ENCODE results near the gene PSMF1. TPM values are rescaled to one million over a fixed set of nuclear protein-coding genes. Genes with fewer than 3 reads are reported as not detected.
"Not testable (repeated sequence)": the region's sequence is repeated elsewhere in the genome, so short reads cannot be mapped to it uniquely, and the experiment has no call there.

PSMF1 gene
- total RNA-seq, 1 experiment from 2014 or later, result 52.2 TPM

- Histone ChIP-seq H3K4me1 (no peaks in the 10 kb centered on the region), H3K27ac (no peak overlapping the region), H3K4me3 (no peak overlapping the region), H3K36me3 (no peaks in the 10 kb centered on the region), H3K9me3 (replicated peaks) (no peaks in the 10 kb centered on the region), H3K27me3 (peaks cover 16% of the 10 kb centered on the region; the same call in 1 of the 2 replicates)
- DNase-seq, result no peak
Observed at GRCh38 chr20:1215386-1216170, 97.2 kb downstream of the PSMF1 start.

DNA sequence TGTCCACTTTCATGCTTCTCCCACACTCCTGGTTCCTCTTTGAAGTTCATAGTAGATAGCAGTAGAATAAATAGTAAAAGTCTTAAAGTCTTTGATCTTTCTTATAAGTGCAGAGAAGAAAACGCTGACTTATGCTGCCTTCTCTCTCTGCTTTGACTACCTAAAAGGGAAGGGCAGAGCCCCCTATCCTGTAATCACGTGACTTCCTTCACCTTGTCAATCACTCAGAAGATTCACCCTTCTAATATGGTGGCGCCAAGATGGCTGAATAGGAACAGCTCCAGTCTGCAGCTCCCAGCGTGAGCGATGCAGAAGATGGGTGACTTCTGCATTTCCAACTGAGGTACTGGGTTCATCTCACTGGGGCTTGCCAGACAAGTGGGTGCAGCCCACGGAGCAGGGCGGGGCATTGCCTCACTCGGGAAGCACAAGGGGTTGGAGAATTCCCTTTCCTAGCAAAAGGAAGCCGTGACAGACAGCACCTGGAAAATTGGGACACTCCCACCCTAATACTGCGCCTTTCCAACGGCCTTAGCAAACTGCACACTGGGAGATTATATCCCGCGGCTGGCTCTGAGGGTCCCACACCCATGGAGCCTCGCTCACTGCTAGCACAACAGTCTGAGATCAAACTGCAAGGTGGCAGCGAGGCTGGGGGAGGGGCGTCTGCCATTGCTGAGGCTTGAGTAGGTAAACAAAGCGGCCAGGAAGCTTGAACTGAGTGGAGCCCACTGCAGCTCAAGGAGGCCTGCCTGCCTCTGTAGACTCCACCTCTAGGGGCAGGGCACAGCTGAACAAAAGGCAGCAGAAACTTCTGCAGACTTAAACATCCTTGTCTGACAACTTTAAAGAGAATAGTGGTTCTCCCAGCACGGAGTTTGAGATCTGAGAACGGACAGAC, 98.4 kb downstream of the PSMF1 start:
- not testable (repeated sequence) for H3K4me3 ChIP-seq; H3K36me3 ChIP-seq; H3K4me1 ChIP-seq; H3K9me3 ChIP-seq (replicated peaks); DNase-seq; H3K27ac ChIP-seq
- peaks cover 16% of the 10 kb centered on the region; the same call in 1 of the 2 replicates for H3K27me3 ChIP-seq

Other genes with a start within 250 kb of the PSMF1 start
- gene ANGPT4, start 202.3 kb upstream of the PSMF1 start, total RNA-seq (2014; rRNA removed; shearing (Covaris generic)), result not detected in 2 replicates
- gene RSPO4, start 116.3 kb upstream of the PSMF1 start, total RNA-seq (2014; rRNA removed; shearing (Covaris generic)), result not detected in 2 replicates
- gene TMEM74B, start 66.4 kb downstream of the PSMF1 start, total RNA-seq (2014; rRNA removed; shearing (Covaris generic)), result not detected in 2 replicates
- gene C20orf202, start 84.9 kb downstream of the PSMF1 start, total RNA-seq (2014; rRNA removed; shearing (Covaris generic)), result not detected in 2 replicates
- 0.28 TPM in 1 of 2 replicates, not detected in the other for gene RAD21L1, start 107.4 kb downstream of the PSMF1 start, total RNA-seq (2014; rRNA removed; shearing (Covaris generic))
- gene SNPH, start 147.7 kb downstream of the PSMF1 start, total RNA-seq (2014; rRNA removed; shearing (Covaris generic)), result 2.9 and 3.0 TPM in 2 replicates
- 0.71 TPM in 2 replicates for gene SDCBP2, start 210.5 kb downstream of the PSMF1 start, total RNA-seq (2014; rRNA removed; shearing (Covaris generic))